Measurements from ENCODE around the gene TSPAN14.
"Not testable (repeated sequence)": the region's sequence is repeated elsewhere in the genome, so short reads cannot be mapped to it uniquely, and the experiment has no call there.

- TF ChIP-seq EZH2 (IDR thresholded peaks at IDR 0.05; ENCODE audit: low read length); CTCF (optimal IDR thresholded peaks at IDR 0.05 in 1 of 3, IDR thresholded peaks at IDR 0.05 in 1 of 3, conservative IDR thresholded peaks at IDR 0.05 in 1 of 3; ENCODE audit: extremely low read depth in 1 of 3, insufficient read depth in 2 of 3, low read length in 3 of 3): not testable (repeated sequence)
These were observed 36.9 kb upstream of the TSPAN14 start for GRCh38 chr10:80417256-80417655.
